HG03442 (cell line): ENCODE results near the gene CD151.

ENCODE experiments used
- ATAC-seq: cut with Tn5 transposase; IDR thresholded peaks from one replicate; pipeline ENCODE4 v1.9.1; 2021; ENCODE audit warnings: mild to moderate bottlenecking, moderate library complexity; ENCODE audit not compliant: unreplicated experiment

Gene CD151

DNA sequence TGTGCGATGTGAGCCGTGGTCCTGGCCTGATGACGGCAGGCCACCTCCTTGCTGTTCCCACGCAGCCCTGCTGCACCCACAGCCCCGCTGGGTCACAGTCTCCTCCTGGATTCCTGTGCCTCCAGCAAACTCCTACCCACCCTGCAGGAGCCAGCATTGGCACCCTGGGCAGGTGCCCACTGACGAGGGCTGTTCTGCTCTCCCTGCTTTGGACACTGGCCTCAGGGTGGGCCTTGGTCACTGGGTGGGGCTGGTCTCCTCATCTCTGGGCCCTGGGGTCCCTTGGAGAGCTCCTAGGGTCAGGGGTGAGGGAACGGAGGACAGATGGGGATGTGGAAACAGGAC is 22.6 kb downstream of the CD151 start:
- no peak for ATAC-seq

DNA sequence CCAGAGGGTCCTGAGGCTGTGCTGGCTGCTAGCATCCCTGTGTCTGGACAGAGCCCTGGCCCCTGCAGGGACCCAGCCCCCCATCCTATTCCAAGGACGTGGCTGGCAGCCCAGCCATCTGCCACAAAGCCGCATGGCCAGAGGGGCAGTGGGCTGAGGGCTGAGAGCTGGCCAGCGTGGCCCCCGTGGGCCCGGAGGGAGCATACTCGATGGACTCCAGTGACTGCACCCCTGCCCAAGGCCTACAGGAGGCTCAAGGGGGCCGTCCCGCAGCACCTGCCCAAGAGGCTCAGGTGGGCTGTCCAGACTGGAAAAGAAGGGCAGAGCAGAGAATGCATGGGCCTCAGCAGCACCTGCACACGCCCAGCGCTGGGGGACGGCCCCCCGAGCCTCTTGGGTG is 23.0 kb downstream of the CD151 start:
- no peak for ATAC-seq

DNA sequence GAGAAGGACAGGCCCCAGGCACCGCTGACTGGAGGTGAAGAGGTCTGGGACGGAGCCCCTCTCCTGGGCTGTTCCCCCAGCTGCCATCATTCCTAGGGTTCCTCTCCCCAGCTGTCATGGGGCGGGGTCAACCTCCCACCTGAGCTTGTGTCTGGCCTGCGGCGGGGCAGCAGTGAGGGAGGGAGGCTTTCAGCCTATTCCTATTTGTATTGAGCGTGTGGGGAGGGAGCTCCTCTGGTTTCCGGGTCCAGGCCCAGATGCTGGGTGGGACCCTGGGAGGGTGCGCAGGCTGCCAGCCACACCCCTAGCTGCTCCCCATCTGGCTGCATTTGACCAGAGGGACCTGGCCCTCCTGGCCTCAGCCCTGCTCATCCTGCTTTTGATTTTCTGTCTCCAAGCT is 23.6 kb downstream of the CD151 start:
- ATAC-seq: no peak

DNA sequence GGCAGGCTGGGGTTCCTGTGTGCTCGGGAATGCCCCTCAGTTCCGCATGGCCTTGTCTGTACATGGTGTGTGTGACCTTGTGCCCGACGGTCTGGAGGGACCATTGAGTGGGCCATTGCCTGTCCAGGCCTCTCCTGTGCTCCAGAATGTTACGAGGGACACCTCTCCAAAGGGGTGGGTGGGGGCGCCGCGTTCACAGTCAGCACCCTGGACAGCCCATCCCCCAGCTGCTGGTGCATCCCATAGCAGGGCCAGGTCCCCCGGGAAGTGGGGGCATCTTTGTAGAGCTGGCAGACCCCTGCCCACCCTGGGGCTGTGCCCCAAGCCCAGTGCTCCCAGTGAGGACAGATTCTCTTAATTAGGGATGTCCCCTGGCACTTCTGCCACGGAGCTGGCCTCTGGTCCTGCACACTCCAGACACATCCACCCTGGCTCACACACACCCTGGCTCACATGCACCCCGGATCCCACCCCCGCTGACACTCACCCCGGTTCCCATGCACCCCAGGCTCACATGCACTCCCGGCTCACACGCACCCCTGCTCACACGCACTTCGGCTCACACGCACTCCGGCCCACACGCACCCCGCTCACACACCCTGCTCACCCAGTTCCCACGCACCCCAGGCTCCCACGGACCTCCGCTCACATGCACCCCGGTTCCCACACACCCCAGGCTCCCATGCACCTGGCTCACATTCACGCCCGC is 25.5 kb downstream of the CD151 start:
- ATAC-seq: no peak

GRCh38 chr11:858762-859339 is 26.1 kb downstream of the CD151 start:
- no peak for ATAC-seq

DNA sequence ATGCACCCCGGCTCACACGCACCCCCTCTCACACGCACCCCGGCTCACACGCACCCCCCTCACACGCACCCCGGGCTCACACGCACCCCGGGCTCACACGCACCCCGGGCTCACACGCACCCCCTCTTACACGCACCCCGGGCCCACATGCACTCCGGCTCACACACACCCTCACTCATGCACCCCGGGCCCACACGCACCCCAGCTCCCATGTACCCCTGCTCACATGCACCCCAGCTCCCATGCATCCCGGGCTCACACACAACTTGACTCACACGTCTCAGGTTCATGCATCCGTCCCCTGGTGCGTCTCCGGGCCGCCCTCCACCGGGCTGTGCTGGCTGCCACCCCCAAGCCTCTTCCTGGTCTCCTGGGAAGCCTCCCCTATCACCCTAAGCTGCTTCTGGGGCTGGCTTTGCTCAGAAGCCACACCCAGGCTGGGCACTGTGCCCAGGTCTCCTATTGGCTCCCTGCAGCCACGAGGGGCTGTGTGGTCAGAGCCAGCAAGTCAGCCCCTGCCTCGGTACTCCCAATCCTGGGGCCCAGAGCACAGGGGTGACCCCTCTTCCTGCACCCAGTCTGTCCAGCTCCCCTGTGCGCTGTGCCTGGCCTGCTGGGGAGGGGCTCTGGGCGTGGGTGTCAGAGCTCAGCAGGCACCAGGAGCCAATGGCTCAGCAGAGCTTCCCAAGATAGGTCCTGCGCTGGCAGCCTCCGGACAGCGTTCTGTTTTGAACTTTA is 26.8 kb downstream of the CD151 start:
- no peak for ATAC-seq

DNA sequence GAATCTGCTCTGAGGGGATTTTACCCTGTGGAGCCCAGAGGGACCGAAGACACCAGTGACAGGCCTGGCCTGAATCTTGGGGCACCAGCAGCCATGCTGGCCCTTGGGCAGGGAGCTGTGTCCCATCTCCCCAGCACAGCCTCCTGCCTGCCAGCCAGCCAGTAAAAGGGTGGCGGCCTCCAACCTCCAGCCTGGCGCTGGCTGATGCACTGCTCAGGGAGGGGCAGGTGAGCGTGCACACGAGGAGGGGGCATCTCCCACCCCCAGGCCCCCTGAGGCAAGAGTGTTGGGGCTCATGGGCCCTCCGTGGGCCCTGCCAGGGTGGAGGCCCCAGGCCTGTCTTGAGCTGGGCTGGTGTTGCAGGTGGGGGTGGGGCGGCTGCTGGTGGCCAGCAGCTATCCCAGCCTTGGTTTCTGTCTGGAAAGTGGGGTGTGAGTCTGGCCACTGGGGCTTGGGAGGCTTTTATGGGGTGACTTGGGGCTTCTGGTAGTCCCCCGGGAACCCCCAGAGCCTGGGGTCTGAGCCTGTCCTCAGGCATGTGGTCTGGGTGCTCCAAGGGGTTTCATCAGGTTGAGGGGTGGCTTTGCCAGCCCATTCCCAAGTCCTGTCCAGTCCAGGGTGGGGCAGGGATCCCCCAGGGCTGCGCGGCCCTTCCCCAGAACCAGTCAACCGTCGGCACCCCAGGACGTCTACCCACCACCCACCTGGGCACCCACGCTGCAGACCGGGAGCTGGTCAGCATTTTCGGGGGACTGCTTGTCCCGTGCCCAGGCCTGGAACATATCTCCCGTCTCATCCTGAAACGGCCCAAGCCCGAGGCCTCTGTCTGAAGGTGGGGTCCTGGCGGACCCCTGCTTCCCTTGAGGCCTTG is 27.7 kb downstream of the CD151 start:
- ATAC-seq: no peak

GRCh38 chr11:861105-861479 is 28.3 kb downstream of the CD151 start:
- no peak for ATAC-seq

DNA sequence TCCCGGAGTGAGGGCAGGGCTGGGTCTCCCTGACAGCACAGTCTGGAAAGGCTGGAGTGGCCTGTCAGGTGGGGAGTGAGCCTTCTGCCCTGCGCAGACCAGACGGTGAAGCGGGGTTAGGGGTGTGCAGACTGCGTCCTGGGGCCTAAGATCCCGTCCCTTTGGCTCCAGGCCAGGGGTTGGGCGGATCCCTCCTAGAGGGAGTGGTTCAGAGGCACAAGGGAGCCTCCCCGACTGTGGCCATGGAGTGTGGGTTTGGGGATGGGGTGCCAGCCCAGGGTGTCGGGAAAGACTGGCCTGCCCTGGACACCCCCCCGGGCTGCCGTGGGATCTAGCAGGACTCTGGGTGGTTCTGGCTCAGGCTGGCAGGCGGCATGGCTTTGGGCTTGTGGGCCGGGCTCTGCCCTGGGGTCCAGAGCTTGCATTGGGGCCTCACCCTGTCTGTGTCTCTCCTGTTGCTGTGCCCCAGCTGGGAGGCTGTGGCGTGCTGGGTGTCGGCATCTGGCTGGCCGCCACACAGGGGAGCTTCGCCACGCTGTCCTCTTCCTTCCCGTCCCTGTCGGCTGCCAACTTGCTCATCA is 29.4 kb downstream of the CD151 start:
- ATAC-seq: no peak

DNA sequence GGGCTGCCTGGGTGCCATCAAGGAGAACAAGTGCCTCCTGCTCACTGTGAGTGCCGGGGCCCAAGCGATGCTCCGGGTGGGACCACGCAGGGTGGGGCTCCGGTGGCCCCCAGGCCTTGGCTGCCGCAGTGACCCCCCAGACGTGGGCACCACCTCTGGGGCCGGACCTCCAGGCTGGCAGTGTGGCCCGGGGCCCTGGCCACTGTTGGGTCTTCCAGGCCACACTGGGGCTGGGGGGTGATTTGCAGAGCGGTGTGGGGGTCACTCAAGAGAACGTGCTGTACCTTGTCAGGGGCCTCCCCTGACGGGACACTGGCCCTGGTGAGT is 29.9 kb downstream of the CD151 start:
- no peak for ATAC-seq

- no peak for ATAC-seq
These were observed 30.5 kb downstream of the CD151 start for GRCh38 chr11:863023-863909.

DNA sequence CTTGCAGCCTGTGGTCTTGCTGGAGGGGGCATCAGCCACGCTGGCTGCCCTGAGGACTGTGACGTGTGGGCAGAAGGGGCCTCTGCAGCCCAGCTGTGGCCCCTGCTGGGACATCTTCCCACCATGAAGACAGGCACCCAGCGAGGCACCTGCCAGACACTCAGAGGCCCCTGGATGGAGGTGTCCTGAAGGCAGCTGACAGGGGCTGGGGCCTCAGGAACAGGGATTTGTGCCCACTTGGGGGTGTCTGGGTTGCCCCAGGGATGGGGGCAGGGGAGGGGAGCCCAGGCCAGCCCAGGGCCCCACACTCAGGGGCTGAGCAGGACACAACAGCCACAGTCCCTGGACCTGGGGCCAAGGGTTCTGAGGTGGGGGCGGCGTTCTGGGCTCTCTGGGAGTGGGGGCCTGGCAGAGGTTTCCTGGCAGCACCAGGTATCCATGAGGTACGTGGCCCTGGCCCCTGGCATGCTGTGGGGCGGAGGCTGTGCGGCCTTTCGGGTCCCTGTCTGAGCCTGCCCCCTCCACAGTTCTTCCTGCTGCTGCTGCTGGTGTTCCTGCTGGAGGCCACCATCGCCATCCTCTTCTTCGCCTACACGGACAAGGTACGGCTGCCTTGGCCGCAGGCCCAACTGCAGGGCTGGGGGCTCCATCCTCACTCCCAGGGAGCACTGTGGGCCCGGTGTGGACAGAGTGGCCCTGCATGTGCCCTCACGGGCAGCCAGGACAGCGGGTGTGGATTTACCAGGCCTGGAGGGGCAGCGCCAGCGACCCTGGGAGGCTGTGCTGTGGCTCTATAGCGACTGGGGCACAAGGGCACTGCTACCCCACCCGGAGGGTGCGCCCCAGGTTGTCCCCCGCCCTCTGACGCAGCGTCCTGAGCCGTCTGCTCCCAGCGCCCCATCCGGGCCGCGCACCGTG is 31.4 kb downstream of the CD151 start:
- ATAC-seq: no peak

DNA sequence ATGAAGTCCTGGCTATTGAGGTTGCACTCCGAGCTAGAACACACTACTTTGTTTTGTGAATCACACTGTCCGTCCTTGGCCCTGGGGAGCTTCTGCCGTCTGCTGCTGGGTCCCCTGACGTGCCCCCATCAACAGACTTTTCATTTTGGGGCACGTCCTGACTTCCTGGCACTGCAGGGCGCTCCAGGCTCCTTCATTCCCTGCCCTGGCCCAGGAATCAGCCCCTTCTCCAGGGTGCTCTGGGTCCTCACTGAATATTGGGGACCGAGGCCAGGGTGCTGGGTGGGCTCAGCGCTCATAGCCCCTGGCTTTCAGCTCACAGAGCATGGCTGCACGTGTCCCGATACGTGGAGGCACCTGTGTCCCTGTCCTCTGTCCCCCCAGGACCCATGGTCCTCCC is 32.1 kb downstream of the CD151 start:
- no peak for ATAC-seq

GRCh38 chr11:865462-866430 is 33.0 kb downstream of the CD151 start:
- ATAC-seq: no peak

- no peak for ATAC-seq
These were observed 33.7 kb downstream of the CD151 start for GRCh38 chr11:866481-866880.

DNA sequence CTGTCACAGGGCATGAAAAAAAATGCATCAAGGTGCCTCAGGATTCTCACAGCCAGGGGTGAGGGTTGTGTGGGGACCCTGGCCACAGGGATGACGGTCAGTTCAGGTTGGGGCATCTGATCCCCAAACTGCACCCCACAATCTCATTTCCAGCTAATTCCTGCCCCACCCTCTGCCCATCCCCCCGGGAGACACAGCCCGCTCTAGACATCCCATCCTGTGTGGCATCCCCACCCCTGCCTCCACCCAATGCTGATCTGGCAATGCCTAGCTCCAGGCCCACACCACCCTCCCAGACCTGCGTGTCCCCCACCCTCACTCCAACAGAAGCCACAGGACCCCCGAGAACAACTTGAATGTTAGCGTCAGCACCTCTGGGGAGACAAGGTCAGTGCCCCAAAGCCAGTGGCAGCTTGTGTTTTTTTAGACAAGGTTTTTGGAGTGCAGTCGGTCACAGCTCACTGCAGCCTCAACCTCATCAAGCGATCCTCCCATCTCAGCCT is 35.2 kb downstream of the CD151 start:
- no peak for ATAC-seq

GRCh38 chr11:868394-868793 is 35.6 kb downstream of the CD151 start:
- ATAC-seq: no peak

GRCh38 chr11:868802-869201 is 36.0 kb downstream of the CD151 start:
- no peak for ATAC-seq
